ENCODE results near the gene TMEM59L.

The TMEM59L gene

DNA sequence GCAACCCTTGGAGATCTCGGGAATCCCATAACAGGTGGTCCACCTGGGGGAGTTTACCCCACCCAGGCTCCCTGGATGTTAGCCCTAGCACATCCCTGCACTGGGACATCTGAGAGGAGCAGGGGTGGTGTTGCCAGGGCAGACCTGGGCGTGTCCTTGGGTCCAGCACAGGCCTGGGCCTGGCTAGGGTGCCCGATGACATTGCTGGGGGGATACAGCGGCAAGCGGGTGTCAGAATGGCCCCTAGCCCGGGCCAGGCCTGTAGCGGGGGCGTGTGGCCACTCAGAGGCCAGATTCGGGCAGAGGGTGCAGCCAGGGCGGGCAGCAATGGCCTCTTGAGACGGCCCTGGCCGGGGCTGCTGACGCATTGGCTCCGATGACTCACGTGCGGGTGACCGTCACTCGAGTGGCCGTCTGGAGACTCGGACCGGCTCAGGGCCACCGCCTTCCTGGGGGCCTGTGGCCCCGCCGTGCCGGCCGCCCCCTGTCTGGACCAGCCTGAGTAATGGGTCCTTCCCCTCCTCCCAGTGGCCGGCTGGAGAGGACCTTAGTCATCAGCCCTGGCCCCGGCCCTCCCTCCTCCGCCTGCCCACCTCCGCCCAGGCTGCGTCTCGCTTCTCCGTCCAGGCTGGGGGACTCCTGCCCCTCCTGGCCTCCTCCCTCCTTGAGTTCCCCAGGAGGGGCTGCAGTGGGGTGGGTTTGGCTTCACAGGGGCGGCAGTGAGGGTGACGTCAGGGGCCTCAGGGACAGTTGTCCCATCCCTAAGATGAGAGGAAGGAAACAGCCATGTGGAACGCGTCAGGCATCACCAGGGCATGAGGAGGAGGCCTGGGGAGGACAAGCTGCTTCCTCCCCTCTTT, 47.6 kb downstream of the TMEM59L start:
- DNase-seq = no peak

DNA sequence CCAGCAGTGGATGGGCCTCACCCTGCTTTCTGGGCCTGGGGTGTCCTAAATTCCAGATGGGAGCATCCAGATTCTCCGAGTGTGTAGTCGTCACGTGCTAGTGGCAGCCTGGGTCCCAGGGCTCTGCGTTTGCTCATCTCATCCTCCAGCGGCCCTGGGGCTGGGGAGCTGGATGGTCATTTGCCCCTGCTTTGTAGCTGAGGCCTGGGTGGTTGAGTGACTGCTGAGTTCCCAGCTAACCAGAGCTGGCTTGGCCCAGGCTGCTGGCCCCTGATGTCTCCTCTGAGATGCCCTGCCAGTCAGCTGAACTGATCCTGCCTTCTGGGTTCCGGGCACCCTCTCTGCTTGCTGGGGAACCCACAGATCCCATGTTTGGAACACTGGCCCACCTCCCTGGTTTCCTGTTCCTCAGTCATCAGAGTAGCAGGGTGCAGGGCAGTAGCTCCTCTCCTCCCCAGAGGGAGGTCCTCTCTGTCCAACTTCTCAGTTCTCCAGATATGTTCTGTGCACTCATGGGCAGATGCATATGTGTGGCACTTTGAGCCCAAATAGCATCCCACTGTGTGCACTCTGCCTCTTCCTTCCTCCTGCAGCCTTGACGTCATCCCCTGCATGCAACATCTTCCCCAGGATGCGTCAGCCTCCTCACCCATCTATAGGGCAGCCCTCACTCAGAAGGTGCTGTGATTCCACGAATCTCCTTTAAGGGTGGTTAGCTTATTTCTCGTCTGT, 48.4 kb downstream of the TMEM59L start:
- no peak for DNase-seq

GRCh38 chr19:18662972-18663732, 50.5 kb downstream of the TMEM59L start:
- DNase-seq = no peak

- DNase-seq = no peak
Observed at GRCh38 chr19:18663940-18664530, 51.4 kb downstream of the TMEM59L start.

- DNase-seq = no peak
Observed at GRCh38 chr19:18665771-18666202, 53.1 kb downstream of the TMEM59L start.

- DNase-seq = no peak
Observed at GRCh38 chr19:18666317-18666716, 53.6 kb downstream of the TMEM59L start.

DNA sequence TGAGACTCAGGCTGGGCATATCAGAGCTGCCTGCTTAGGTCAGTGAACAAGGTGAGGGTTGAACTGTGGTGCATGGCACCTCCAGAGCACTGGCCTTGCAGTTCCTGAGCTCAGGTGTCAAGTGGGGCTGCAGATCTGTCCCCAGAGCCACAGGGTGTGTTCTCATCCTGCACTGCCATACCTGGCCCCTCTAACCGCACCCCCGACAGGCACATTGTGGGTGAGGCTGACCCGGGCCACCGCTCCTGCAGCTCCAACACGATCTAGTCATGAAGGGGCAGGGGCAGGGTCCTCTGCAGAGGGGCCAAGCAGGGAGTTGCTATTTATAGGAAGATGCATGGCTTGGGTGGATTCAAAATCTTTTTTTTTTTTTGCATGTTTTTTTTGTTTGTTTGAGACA, 54.1 kb downstream of the TMEM59L start:
- no peak for DNase-seq

DNA sequence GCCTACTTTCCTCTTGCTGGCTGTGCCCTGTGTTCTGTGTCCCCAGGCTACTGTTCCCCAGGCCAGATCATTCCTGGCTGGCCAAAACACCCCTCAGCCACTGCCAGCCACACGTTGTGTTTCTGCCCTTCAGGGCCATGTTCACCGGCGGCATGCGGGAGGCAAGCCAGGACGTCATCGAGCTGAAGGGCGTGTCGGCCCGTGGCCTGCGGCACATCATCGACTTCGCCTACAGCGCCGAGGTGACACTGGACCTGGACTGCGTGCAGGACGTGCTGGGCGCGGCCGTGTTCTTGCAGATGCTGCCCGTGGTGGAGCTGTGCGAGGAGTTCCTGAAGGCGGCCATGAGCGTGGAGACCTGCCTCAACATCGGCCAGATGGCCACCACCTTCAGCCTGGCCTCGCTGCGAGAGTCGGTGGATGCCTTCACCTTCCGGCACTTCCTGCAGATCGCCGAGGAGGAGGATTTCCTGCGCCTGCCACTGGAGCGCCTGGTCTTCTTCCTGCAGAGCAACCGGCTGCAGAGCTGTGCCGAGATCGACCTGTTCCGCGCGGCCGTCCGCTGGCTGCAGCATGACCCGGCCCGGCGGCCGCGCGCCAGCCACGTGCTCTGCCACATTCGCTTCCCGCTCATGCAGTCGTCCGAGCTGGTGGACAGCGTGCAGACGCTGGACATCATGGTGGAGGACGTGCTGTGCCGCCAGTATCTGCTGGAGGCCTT, 55.0 kb downstream of the TMEM59L start:
- DNase-seq = no peak

DNA sequence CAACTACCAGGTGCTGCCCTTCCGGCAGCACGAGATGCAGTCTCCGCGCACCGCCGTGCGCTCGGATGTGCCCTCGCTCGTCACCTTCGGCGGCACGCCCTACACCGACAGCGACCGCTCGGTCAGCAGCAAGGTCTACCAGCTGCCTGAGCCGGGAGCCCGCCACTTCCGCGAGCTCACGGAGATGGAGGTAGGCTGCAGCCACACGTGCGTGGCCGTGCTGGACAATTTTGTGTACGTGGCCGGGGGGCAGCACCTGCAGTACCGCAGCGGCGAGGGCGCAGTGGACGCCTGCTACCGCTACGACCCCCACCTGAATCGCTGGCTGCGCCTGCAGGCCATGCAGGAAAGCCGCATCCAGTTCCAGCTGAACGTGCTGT, 55.6 kb downstream of the TMEM59L start:
- DNase-seq = no peak

GRCh38 chr19:18668744-18669523, 56.3 kb downstream of the TMEM59L start:
- no peak for DNase-seq

DNA sequence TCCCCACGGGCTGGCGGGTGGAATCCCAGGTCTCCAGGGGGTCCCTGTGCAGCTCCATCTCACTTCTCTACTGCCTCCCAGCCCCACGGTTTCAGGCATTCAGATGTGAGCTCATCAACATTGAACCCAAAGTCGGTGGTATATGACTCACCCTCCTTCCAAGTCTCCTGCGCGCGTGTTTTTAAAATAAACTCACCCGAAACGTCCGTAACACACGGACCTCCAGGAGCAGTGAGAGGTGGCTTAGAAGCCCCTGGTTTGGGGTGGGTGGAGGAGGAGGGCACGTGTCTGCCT, 56.8 kb downstream of the TMEM59L start:
- no peak for DNase-seq

DNA sequence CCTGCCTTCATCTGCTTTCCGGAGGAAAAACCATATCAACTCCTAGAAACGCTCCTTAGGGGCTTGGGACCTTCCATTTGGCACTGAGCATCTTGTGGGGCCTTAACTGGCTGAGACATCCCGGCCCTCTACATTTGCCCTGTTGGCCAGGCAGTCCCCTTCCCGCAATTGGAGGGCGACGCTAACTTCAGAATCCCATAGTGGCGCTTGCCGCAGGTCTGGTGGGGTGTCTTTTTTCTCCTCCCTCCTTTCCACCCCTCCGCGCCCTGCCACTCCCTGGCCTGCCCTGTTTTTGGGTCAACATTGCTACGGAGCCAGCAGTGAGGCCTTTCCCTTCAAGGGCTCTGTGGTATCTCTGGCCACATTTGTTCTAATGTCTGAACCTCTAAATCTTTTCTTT, 57.2 kb downstream of the TMEM59L start:
- no peak for DNase-seq

DNA sequence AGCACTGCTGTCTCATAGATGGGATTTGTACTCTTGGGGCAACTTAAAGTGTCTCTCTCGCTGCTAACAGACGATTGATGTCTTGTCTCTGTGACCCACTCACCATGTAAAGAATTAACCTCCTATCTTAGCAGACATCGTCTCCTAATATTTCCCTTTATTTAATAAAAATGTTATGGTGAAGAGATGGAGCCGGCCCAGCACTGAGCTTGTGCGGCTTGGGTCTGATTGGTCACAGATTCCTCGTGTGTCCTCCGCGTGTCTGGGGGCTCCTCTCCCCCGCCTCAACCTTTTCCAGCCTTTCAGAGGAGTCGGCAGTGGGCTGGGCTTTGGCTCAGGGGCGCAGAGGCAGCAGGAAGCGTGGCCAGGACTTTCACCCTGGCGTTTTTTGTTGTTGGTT, 57.6 kb downstream of the TMEM59L start:
- DNase-seq = no peak
